WI38 (cell line): ENCODE results near the gene FNDC3B.

ENCODE experiments used
- H3K4me3 ChIP-seq: 2 replicates; pipeline ENCODE4 v1.5.1; 2011; ENCODE audit warnings: low read depth, mild to moderate bottlenecking, control low read depth, low read length
- CTCF ChIP-seq: IDR thresholded peaks from 2 replicates; pipeline ENCODE4 v1.5.1; 2012; ENCODE audit warnings: low read depth, mild to moderate bottlenecking, control low read depth, low read length

FNDC3B gene

GRCh38 chr3:172305974-172306373, 266.6 kb downstream of the FNDC3B start:
- TF ChIP-seq CTCF: no peak
- H3K4me3 ChIP-seq: no peak overlapping the region

DNA sequence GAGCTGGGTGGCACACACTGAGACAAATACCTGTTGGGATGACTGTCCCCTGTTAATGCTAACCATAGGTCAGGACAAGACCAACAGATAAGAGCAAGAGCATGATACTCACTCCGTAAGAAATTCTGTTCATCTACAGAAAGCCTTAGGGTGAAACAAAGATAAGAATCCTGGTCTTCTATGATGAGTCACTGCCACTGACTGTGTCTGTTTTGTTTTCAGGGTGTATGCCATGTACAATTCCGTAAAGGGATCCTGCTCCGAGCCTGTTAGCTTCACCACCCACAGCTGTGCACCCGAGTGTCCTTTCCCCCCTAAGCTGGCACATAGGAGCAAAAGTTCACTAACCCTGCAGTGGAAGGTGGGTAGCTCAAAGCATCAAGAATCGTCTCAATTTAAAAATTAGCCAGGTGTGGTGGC, 267.8 kb downstream of the FNDC3B start:
- no peak for TF ChIP-seq CTCF
- no peak overlapping the region for H3K4me3 ChIP-seq

DNA sequence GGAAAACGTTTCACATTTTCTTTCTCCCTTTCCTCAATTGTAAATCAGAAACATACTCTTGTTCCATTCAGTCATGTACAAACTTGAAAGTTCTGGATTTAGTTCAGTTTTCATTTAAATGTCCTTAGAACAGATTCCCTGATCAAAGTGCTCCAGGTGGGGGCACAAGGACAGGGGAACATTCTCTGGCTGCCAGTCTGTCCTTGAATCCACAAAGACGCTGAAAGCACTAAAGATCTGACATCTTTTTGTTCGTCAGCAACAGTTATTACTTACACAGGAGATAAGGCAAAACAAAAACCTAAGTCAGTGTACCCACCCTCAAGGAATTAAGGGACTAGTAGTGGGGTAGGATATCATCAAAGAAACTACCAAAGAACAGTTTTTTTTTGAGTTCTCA, 269.7 kb downstream of the FNDC3B start:
- no peak for TF ChIP-seq CTCF
- H3K4me3 ChIP-seq: no peak overlapping the region

GRCh38 chr3:172309741-172310427, 270.5 kb downstream of the FNDC3B start:
- TF ChIP-seq CTCF: no peak
- H3K4me3 ChIP-seq: no peak overlapping the region

DNA sequence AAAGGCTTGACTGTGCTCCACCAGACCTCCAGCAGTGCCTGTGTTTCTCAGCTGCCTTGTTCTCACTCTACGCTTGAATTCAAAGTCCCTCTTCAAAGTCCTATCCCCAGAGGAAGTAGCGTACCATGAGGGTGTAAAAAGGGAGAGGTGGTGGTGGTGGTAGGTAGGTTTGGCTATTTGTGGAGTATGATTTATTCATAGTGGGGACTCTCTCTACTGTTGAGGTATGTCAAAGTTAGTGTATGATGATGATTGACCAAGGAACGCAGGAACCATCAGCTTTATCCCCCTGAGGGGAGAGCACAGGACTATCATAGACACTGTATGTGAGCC, 271.0 kb downstream of the FNDC3B start:
- TF ChIP-seq CTCF: no peak
- no peak overlapping the region for H3K4me3 ChIP-seq

DNA sequence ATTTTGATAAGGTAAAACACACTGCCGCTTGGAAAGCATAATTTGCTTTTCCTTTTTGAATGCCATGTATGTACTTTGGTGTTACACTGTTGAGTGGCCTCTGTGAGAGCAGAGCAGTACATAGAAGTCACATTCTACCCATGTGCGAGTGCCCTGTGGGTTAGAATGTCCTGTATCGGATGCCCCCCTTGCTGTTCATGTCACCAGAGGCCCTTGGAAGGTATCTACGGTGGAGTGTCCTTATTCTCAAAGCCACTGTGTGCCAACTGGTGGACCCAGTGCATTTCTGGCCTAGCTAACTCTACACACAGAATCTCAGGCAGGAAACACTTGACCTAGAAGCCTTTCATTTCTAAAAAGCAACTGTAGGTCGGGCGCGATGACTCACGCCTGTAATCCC, 271.8 kb downstream of the FNDC3B start:
- TF ChIP-seq CTCF: no peak
- H3K4me3 ChIP-seq: no peak overlapping the region

DNA sequence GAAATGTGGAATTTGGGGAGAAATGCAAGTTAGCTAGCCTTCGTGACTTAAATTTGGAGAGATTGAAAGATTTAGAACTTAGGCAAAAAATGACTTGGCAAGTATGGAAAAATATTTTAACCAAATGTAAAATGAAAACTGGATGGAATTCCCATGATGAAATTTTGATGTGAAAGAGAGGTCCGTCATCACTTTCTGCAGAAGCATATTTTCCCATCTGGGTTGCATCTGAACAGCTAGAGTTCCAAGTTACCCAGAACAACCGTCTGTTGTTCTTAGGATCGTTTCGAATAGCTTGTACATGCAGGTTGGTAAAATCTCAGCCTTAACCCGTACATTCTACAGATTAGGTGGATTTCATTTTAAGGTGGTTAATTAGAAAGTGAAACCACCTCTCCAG, 272.6 kb downstream of the FNDC3B start:
- no peak for TF ChIP-seq CTCF
- no peak overlapping the region for H3K4me3 ChIP-seq
